ENCODE data around the gene GIT2.
"Not testable (repeated sequence)": the region's sequence is repeated elsewhere in the genome, so short reads cannot be mapped to it uniquely, and the experiment has no call there.

DNA sequence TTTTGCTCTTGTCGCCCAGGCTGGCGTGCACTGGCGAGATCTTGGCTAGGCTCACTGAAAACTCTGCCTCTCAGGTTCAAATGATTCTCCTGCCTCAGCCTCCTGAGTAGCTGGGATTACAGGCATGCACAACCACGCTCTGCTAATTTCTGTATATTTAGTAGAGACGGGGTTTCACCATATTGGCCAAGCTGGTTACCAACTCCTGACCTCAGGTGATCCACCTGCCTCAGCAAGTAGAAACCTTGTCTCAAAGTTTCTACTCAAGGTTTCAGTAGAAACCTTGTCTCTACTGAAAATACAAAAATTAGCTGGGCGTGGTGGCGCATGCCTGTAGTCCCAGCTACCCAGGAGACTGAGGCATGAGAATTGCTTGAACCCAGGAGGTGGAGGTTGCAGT lies 104.4 kb downstream of the GIT2 start:
- not testable (repeated sequence) for TF ChIP-seq POLR2A (IDR thresholded peaks at IDR 0.05; ENCODE audit: low read depth, low read length); RBBP5 (conservative IDR thresholded peaks at IDR 0.05); EZH2 (IDR thresholded peaks at IDR 0.05; ENCODE audit: borderline replicate concordance, control insufficient read depth, low read depth, low read length); SUZ12 (IDR thresholded peaks at IDR 0.05; ENCODE audit: unreplicated experiment); FOXM1 (IDR thresholded peaks at IDR 0.05; ENCODE audit: low read depth, low read length); SP1 (IDR thresholded peaks at IDR 0.05; ENCODE audit: low read depth, low read length); JUND (IDR thresholded peaks at IDR 0.05; ENCODE audit: low read depth, low read length)
- TF ChIP-seq, protein P1, sequence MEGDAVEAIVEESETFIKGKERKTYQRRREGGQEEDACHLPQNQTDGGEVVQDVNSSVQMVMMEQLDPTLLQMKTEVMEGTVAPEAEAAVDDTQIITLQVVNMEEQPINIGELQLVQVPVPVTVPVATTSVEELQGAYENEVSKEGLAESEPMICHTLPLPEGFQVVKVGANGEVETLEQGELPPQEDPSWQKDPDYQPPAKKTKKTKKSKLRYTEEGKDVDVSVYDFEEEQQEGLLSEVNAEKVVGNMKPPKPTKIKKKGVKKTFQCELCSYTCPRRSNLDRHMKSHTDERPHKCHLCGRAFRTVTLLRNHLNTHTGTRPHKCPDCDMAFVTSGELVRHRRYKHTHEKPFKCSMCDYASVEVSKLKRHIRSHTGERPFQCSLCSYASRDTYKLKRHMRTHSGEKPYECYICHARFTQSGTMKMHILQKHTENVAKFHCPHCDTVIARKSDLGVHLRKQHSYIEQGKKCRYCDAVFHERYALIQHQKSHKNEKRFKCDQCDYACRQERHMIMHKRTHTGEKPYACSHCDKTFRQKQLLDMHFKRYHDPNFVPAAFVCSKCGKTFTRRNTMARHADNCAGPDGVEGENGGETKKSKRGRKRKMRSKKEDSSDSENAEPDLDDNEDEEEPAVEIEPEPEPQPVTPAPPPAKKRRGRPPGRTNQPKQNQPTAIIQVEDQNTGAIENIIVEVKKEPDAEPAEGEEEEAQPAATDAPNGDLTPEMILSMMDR (IDR thresholded peaks at IDR 0.05 in 2 of 3, conservative IDR thresholded peaks at IDR 0.05 in 1 of 3; ENCODE audit: control insufficient read depth in 2 of 3, extremely low read depth in 1 of 3, insufficient read depth in 1 of 3, low read depth in 3 of 3, low read length in 3 of 3), result not testable (repeated sequence)
- TF ChIP-seq, protein P2, sequence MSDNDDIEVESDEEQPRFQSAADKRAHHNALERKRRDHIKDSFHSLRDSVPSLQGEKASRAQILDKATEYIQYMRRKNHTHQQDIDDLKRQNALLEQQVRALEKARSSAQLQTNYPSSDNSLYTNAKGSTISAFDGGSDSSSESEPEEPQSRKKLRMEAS (IDR thresholded peaks at IDR 0.05; ENCODE audit: low read depth, low read length), result not testable (repeated sequence)
